HG03469 (cell line): ENCODE results near the gene PLET1.

ENCODE experiments used
- ATAC-seq: cut with Tn5 transposase; IDR thresholded peaks from one replicate; pipeline ENCODE4 v1.9.1; 2021; ENCODE audit warnings: mild to moderate bottlenecking, moderate library complexity, moderate number of reproducible peaks; ENCODE audit not compliant: unreplicated experiment

Gene PLET1

GRCh38 chr11:112285841-112286311, 25.2 kb upstream of the PLET1 start:
- no peak for ATAC-seq

DNA sequence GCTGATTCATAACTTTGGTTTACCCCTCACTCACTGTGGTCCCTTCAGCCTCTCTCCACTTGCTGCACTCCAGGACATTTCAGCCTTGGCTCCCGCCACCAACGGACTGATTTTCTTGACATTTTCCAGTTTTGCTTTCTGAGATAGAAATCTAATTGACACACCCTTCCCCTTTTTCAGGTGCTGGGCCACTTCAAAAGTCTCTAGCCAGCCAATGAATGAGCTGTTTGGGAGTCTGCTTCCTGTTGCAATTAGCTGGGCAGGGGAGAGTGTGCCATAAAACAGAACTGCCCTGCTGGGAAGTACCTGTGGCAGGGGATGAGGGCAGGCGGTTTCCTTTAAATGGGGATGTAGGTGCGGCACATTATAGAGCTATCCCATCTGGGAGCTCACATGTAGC, 21.1 kb upstream of the PLET1 start:
- no peak for ATAC-seq

DNA sequence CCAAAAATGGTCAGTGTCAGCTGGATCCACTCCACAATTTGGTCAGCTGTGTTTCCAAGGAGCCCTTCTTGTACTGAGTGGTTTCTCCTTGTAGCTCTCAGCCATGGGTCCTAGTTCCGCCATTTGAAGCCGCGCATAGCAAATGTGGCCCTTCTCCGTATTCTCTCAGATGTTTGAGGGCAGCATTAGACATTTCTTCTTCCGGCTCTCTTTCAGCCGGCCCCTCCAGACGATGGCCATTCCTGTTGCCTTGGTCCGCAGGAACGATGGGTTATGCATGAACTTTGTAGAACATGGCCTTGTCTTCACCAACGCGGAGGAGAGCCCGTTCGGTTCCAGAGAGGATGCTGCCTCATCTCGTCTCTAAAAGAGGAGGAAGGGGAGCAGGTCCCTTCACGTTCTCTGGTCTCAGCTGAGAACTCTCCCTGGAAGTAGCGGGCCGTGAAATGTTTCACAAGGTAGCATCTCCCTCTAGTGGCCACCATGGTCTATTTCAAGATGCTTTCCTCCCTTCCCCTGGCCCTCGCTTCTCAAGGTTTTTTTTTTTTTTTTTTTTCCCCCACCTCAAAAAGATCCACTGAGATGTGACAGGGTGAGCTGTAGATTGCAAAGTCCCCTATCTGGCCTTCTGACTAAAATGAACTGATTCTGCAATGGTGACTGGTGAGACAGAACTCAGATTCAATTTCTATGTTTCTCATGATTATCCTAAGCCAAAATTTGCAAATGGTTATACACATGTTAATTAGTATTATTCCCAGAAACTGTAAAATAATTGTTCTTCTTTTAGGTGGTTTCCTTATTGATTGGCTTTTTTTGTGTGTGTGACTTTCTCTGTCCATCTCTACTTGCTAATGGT, 19.8 kb upstream of the PLET1 start:
- ATAC-seq, result no peak

DNA sequence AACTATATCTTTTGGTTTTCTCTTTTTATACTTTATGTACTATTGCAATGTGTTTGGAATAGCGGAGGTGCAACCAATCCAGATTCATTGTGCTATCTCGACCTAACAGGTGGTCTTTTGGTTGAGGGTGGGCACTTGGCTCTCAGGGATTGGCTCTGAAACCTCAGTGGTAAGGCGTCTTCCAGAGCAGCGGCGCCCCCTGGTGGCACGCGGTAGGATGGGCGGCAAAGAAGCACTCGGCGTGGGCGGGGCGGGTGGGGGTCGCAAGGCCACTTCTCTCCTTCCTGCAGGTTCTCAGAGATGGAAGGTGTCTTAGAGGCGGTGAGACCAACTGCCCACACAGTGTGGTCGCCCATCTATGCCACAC, 19.2 kb upstream of the PLET1 start:
- no peak for ATAC-seq

- no peak for ATAC-seq
Measured at GRCh38 chr11:112278803-112279202, 18.1 kb upstream of the PLET1 start.

GRCh38 chr11:112277941-112278340, 17.3 kb upstream of the PLET1 start:
- no peak for ATAC-seq

DNA sequence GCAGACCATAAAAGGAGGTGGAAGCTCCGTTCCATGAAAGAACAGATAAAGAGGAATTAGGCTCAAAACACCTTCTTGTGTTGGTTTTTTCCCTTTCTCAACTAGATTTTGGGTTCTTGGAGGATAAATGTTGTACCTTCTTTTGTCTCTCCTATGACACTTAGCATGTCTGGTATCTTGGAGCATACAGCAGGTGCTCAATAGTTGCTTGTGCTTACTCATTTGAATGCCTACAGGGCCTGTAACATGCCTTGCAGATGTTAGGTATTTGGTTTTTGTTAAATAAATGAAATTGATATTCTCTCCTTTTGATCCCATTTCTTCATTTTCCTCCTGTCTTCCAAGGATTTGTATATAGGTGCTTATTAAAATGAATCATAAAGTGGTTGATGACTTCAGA, 16.4 kb upstream of the PLET1 start:
- ATAC-seq, result no peak

- ATAC-seq, result no peak
Measured at GRCh38 chr11:112274007-112274783, 13.5 kb upstream of the PLET1 start.

GRCh38 chr11:112273066-112273465, 12.4 kb upstream of the PLET1 start:
- no peak for ATAC-seq

- ATAC-seq, result no peak
Measured at GRCh38 chr11:112271242-112271641, 10.6 kb upstream of the PLET1 start.

DNA sequence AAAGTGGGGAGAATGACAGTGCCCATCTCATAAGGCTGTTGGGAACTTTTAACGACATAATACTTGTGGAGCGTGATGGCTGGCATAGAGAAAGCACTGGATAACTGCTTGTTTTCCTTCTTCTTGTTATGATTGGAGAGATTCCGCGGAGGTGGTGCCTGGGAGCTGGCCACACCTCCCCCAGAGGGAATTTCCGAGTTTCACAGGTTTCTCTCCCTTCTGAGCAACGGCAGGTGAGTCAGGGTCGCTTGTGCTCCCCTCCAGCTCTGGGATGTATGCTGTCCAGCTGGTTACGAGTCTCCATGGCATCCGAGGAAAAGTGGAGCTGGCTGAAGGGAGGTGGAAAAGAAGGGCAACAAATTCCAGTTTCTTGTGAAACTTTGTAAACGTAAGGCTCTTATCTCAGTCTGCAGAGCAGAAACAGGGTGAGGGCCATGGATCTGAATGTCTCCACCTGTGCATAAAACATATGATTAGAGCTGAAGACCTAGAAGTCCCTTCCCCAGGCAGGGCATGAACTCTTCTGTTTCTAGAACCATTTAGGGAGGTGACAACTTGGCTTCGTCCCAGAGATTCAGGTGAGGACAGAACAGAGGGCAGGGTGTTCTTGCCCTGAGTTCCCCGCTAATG, 10.0 kb upstream of the PLET1 start:
- no peak for ATAC-seq

DNA sequence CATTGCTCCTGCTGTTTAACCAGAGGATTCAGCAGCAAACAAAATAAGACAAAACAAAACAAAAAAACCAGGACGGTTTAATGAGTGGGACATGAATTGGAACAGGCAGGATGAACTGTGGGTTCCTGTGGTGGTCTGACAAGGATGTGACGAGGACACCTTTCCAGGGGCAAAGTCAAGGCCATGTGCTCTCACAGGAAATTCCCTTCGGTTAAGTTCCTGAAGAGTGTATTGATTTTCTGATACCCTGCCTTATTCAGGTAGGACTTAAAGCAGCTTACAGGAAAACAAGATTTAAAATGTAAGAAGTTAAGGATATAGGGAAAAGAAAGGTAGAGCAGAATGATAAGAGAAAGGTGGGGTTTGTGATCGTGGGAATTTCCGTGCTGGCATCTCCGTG, 8.5 kb upstream of the PLET1 start:
- ATAC-seq, result no peak

- no peak for ATAC-seq
Measured at GRCh38 chr11:112268406-112268805, 7.7 kb upstream of the PLET1 start.

- ATAC-seq, result no peak
Measured at GRCh38 chr11:112267188-112267591, 6.5 kb upstream of the PLET1 start.

DNA sequence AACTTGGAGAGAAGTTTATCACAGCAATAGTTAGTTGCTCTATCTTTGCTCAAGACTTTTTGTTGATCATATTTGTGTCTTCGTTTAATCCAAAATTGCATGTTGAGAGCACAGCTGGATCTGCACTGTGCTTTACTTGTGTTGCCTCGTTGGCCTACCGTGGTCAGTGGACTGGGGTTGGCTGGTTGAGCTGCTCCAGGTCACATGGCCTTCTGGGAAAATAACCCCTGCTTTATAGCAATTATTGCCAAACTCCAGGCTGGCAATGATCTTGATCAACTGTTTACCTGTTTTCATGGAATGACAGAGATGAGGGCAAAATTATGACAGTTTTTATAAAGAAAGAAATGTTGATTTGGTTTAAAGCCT, 5.7 kb upstream of the PLET1 start:
- ATAC-seq, result no peak

DNA sequence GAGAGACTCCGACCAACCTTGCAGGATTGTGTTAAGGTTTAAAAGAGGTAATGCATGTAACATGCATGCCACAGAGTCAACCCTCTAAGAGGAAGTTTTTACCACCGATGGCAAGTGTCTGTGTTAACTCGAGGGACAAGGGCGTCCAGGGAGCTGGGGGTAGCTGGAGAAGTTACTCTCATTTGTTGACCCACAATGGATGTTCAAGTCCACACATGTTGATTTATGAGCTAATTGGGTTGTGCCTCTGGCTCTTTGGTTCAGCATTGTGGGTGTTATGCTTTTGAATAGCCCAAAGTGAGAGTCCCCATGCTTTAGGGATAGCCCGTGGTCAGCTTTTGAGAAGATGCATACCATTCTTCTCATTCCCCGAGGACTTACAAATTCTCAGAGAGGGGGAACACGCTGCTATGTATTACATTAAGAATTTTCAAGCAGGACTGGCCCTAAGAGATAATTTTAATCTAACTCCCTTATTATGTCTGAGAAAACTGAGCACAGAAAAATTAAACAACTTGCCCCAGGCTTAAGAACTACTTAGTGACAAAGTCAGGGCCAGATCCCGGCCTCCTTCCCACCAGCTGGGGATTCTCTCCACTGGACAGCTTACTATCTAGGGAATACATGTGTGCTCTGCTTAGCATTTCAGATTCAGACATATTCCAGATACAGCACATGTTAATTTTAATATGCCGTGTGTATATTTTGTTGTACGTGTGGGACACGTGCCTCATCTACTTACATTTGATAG, 5.2 kb upstream of the PLET1 start:
- no peak for ATAC-seq

DNA sequence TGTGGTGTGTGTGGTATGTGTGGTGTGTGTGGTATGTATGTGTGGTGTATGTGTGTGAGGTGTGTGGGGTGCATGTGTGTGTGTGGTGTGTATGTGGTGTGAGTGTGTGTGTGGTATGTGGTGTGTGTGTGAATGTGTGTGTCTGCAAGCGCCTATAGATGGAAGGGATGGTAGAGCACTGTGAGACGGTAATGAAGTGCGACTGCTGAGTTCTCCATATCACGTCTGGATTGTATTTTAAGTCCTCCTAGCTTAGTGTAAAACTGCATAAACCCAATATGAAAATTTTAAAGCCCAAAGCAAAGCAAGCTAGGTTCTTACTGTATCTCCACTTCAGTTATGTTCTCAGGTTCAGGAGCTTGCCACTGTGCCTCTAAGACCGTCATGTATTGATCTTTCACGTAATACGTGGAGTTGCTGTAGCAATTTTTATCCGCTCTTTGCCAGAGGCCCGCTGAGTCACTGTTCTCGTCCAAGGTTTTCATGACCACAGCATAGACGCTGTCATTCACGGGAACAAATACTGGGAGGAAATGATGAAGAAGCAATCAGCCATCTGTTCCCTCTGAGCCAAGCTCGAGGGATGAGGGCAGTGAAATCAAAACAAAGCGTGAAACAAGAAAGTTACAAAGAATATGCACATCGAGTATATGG, 5.5 kb downstream of the PLET1 start:
- no peak for ATAC-seq

GRCh38 chr11:112253605-112254242, 6.9 kb downstream of the PLET1 start:
- ATAC-seq, result no peak

GRCh38 chr11:112249871-112250610, 10.6 kb downstream of the PLET1 start:
- no peak for ATAC-seq
